Measurements from ENCODE around the gene TIMM22.

GRCh38 chr17:1027044-1027443 lies 30.1 kb downstream of the TIMM22 start:
- TF ChIP-seq, protein P1, sequence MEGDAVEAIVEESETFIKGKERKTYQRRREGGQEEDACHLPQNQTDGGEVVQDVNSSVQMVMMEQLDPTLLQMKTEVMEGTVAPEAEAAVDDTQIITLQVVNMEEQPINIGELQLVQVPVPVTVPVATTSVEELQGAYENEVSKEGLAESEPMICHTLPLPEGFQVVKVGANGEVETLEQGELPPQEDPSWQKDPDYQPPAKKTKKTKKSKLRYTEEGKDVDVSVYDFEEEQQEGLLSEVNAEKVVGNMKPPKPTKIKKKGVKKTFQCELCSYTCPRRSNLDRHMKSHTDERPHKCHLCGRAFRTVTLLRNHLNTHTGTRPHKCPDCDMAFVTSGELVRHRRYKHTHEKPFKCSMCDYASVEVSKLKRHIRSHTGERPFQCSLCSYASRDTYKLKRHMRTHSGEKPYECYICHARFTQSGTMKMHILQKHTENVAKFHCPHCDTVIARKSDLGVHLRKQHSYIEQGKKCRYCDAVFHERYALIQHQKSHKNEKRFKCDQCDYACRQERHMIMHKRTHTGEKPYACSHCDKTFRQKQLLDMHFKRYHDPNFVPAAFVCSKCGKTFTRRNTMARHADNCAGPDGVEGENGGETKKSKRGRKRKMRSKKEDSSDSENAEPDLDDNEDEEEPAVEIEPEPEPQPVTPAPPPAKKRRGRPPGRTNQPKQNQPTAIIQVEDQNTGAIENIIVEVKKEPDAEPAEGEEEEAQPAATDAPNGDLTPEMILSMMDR (IDR thresholded peaks at IDR 0.05 in 4 of 5, conservative IDR thresholded peaks at IDR 0.05 in 1 of 5): no peak
- no peak for TF ChIP-seq POLR2A (IDR thresholded peaks at IDR 0.05)

Data from gastrocnemius medialis (tissue), 4 donors.